Fibroblast of lung (primary cell): ENCODE data around the gene ST6GALNAC3.

Experiments used
- CTCF ChIP-seq, 2 donors: IDR thresholded peaks in 1 of 2; conservative IDR thresholded peaks in 1 of 2; 1 replicate in 1 of 2; 2 replicates in 1 of 2; pipeline ENCODE4 v1.5.1; 2011 to 2012; ENCODE audit warnings: low read length in 2 of 2, control low read depth in 1 of 2, inconsistent platforms in 1 of 2, low read depth in 1 of 2, mild to moderate bottlenecking in 1 of 2
- EZH2 ChIP-seq: IDR thresholded peaks from 2 replicates; pipeline ENCODE4 v1.5.1; 2012; ENCODE audit warnings: low read length, control low read depth, mild to moderate bottlenecking; ENCODE audit errors: missing control alignments

- TF ChIP-seq CTCF (conservative IDR thresholded peaks at IDR 0.05 in 1 of 2, IDR thresholded peaks at IDR 0.05 in 1 of 2; ENCODE audit: low read depth in 1 of 2, low read length in 2 of 2) (no peak), EZH2 (no peak)
These were observed 36.1 kb downstream of the ST6GALNAC3 start for GRCh38 chr1:76110666-76111065.
